Measurements from ENCODE around the gene DCTN4.

The DCTN4 gene

DNA sequence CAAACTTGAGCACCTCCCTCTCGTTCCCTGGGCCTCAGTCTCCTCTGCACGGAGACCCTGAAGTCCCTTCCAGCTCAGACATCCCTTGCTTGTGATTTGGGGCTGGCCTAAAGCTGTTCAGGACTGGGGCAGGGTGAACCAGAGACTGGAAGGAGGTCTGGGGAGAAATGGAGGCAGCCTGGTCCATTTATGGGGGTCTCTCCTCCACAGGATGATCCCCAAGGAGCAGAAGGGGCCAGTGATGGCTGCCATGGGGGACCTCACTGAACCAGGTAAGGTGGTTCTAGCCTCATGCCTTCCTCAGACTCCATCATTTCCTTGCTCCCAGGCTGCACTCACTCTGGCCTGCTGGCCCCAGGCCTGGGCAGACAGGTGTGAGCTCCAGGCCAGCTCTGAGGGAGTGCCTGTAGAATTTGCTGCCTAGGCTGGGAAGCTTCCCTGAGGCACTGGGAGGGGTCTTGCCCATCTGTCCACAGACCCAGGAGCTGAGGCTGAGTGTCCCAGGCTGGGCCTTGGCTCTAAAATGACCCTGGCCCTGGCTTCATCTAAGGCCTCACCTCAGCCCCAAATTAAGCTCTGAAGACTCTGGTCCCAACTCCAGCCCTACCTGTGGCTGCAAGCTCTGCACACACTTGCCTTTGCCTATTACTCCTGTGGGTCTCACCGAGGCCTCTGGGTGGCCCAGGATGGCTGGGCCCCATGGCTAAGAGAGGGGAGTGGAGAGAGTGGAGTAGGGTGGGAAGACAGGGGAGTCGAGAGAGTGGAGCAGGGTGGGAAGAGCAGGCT lies 95.9 kb downstream of the DCTN4 start:
- no peak for DNase-seq

GRCh38 chr5:150661821-150662596 lies 96.8 kb downstream of the DCTN4 start:
- no peak for DNase-seq

GRCh38 chr5:150661086-150661485 lies 97.7 kb downstream of the DCTN4 start, which contains the start of gene MYOZ3:
Gene MYOZ3 (plus strand): TSS chr5:150661251. CDS start chr5:150662942, 1,691 bp downstream.
- no peak for DNase-seq

GRCh38 chr5:150660108-150660831 lies 98.5 kb downstream of the DCTN4 start:
- DNase-seq = no peak

- DNase-seq = no peak
These were observed 99.3 kb downstream of the DCTN4 start for GRCh38 chr5:150659360-150660107.

- DNase-seq = no peak
These were observed 100.0 kb downstream of the DCTN4 start for GRCh38 chr5:150658699-150659265.

Data from CD4-positive, alpha-beta T cell treated with Interleukin-15 for 1 hour (primary cell).